NCI-H187 (cell line): ENCODE measurements around the gene SEMA3C.
A peak's percentile ranks its signal among the peaks of the same experiment; 100 is the strongest.

ENCODE experiments used
- DNase-seq, 2 experiments: peaks; one replicate each; lab custom pipeline; 2025; lab: John Stamatoyannopoulos, UW

Gene SEMA3C

GRCh38 chr7:80918909-80919721, at the start of gene SEMA3C:
Gene SEMA3C (minus strand): TSS chr7:80919051. CDS start chr7:80916781, 2,270 bp downstream.
- peak; percentile 57 to 86 for DNase-seq

GRCh38 chr7:80968606-80969005, 49.8 kb upstream of the SEMA3C start:
- DNase-seq, result no peak

- DNase-seq, result no peak
Measured at GRCh38 chr7:80967917-80968297, 49.1 kb upstream of the SEMA3C start.

GRCh38 chr7:80967071-80967916, 48.4 kb upstream of the SEMA3C start:
- no peak for DNase-seq

- DNase-seq, result no peak
Measured at GRCh38 chr7:80960244-80960795, 41.5 kb upstream of the SEMA3C start.

- DNase-seq, result no peak
Measured at GRCh38 chr7:80957226-80957777, 38.5 kb upstream of the SEMA3C start.

- no peak for DNase-seq
Measured at GRCh38 chr7:80954191-80954590, 35.3 kb upstream of the SEMA3C start.

- no peak for DNase-seq
Measured at GRCh38 chr7:80950550-80950967, 31.7 kb upstream of the SEMA3C start.

- no peak for DNase-seq
Measured at GRCh38 chr7:80949449-80949848, 30.6 kb upstream of the SEMA3C start.

GRCh38 chr7:80946858-80947257, 28.0 kb upstream of the SEMA3C start:
- DNase-seq, result no peak

GRCh38 chr7:80945976-80946375, 27.1 kb upstream of the SEMA3C start:
- no peak for DNase-seq

- no peak for DNase-seq
Measured at GRCh38 chr7:80943342-80943741, 24.5 kb upstream of the SEMA3C start.

- DNase-seq, result no peak
Measured at GRCh38 chr7:80942261-80943041, 23.6 kb upstream of the SEMA3C start.

GRCh38 chr7:80941208-80941758, 22.4 kb upstream of the SEMA3C start:
- DNase-seq, result no peak

GRCh38 chr7:80940539-80941207, 21.8 kb upstream of the SEMA3C start:
- peak in 1 of 2 experiments; percentile 22 for DNase-seq

GRCh38 chr7:80937336-80937735, 18.5 kb upstream of the SEMA3C start:
- peak; percentile 21 to 29 for DNase-seq

GRCh38 chr7:80935991-80936780, 17.3 kb upstream of the SEMA3C start:
- DNase-seq, result peak; percentile 10 to 53

GRCh38 chr7:80934321-80934720, 15.5 kb upstream of the SEMA3C start:
- DNase-seq, result no peak

- no peak for DNase-seq
Measured at GRCh38 chr7:80932536-80932935, 13.7 kb upstream of the SEMA3C start.

GRCh38 chr7:80929619-80930018, 10.8 kb upstream of the SEMA3C start:
- DNase-seq, result no peak
